C4-2B (cell line): ENCODE results near the gene KLHL22.

Experiments used
- CTCF ChIP-seq: fragments of 450-650 bp; conservative IDR thresholded peaks from 2 replicates; pipeline ENCODE4 v1.5.1; 2017; ENCODE audit warnings: mild to moderate bottlenecking
- ZFX ChIP-seq: fragments of 450-650 bp; IDR thresholded peaks from 2 replicates; pipeline ENCODE4 v1.6.1; 2017

- TF ChIP-seq CTCF (no peak), ZFX (no peak)
These were observed 99.0 kb downstream of the KLHL22 start for GRCh38 chr22:20396639-20397038.
